ENCODE results near the gene MYH14.
"Not testable (repeated sequence)": the region's sequence is repeated elsewhere in the genome, so short reads cannot be mapped to it uniquely, and the experiment has no call there.

MYH14 gene

DNA sequence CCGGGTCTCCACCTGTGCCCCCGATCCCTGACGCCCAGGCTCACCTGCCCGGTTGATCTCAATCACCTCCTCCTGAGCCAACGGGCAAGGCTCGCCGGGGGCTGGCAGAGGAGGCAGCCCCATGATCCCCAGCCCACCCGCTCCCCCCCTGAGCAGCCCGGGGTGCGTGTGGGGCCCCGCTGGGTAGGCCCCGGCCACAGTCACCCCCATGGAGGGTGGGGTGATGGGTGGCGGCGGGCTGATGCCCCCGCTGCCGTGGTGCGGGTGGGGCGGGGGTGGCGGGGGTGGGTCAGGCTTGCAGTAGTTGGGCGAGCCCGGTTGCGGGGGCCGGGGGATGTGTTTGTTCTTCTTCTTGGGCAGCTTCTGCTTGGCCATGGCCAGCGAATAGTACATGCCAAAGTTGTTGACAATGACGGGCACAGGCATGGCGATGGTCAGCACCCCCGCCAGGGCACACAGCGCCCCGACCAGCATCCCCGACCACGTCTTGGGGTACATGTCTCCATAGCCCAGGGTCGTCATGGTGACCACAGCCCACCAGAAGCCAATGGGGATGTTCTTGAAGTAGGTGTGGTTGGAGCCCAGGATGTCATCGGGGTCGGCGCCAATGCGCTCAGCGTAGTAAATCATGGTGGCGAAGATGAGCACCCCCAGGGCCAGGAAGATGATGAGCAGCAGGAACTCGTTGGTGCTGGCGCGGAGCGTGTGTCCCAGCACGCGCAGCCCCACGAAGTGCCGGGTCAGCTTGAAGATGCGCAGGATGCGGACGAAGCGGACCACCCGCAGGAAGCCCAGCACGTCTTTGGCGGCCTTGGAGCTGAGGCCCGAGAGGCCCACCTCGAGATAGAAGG is 119.7 kb downstream of the MYH14 start:
- DNase-seq = no peak

DNA sequence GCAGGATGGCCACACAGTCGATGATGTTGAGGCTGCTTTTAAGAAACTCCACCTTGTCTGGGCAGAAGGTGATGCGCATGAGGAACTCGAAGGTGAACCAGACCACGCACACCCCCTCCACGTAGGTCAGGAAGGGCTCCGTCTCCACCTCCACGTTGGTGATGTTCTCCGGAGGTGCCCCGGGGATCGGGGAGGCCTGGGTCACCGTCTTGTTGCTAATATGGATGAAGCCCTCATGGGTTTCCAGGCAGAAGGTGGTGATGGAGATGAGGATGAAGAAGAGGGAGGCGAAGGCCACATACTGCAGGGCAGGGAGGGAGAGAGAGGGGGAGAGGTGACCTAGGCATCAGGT is 120.3 kb downstream of the MYH14 start:
- DNase-seq = no peak

DNA sequence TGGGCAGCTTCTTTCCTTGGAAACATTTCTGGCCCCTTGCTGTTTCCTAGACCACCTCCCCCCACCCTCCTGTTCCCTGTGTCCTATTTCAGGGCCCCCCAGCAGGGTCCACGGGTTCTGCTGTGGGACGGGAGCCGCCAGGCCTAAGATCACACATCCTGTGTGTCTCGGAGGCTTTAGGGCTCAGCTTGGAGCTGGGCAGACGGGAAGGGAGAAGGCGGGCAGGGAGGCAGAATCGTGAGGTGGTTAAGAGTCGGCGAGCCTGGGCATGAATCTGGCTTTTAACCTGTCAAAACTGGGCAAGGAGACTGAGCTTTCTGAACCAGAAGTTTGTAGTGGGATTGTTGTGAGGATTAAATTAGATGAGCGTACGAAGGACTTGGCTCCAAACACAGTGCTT is 120.9 kb downstream of the MYH14 start:
- no peak for DNase-seq

DNA sequence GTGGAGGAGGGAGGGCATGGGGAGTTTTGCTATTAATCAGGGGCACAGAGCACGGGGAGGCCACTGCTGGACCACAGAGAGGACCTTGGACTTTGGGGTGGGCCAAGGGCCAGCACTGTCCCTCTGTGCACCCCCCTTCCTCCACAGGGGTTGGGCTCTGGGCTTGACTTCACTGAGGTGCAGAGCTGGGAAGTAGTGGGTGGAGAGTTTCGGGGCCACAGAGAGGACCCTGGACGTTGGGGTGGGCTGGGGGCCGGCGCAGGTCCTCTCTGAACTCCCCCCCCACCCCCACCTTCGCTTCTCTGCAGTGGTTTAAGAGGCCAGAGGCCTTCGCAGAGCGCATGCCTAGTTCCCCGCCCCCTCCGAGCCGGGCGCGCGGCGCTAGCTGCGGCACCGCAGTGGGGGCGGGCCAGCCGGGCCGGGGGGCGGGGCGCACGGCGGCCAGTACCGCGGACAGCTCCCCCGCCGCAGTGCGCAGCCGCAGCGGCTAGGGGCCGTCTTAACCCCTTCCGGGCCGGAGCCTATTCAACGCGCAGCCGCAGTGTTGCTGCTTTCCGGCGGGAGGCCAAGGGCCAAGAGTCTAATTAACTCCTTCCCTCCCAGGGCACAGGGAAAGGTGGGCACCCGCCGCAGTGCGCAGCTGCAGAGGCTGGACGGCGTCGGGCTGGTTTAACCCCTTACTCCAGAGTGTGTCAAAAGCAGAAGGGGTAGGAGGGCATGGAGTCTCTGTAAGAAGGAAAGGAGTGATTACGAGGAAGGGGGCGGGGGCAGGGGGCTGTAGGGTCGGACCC is 122.1 kb downstream of the MYH14 start:
- peak; percentile 64 to 74 for DNase-seq

DNA sequence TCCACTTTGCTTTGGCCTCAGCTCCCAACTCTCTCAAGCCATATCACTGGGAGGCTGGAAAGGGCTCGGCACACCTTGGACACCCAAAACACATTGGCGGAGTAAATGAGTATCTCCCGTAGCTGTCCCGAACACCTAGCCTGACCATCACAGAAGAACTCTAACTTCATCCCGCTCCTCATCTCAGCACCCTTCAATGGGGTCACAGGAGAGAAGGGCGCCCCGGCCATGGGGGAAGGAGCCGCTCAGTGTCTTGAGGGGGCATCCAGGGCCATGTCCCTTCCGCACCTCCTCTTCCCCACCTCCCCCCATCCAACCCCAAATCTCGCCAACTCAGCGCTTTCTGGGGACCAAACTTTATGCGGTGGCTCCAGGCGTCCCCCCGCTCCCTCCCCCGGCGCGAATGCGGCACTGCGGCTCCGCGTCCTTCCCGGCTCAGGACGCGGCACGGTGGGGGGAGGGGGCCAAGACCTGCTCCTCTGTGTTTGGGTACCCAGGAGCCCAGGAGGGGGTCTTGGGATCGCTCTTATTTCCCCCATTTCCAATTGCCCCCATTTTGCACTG is 122.8 kb downstream of the MYH14 start:
- DNase-seq = no peak

DNA sequence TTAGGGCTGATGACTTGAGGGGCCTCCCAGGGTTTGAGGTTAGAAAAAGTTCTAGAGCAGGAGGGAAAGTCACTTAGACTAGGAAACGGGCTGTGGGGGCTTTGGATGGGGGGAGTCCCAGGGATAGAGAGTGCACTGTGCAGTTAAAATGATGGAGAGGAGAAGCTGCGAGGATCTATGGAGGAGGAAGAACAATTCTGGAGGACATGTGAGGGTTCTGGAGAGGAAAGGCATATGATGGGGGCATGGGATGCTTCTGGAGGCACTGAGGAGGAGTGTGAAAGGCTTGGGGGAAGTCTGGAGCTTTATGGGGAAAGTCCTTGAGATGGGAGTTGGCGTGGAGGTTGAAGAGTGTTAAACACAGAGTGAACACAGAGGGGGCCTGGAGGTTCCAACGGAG is 123.6 kb downstream of the MYH14 start:
- DNase-seq = no peak

DNA sequence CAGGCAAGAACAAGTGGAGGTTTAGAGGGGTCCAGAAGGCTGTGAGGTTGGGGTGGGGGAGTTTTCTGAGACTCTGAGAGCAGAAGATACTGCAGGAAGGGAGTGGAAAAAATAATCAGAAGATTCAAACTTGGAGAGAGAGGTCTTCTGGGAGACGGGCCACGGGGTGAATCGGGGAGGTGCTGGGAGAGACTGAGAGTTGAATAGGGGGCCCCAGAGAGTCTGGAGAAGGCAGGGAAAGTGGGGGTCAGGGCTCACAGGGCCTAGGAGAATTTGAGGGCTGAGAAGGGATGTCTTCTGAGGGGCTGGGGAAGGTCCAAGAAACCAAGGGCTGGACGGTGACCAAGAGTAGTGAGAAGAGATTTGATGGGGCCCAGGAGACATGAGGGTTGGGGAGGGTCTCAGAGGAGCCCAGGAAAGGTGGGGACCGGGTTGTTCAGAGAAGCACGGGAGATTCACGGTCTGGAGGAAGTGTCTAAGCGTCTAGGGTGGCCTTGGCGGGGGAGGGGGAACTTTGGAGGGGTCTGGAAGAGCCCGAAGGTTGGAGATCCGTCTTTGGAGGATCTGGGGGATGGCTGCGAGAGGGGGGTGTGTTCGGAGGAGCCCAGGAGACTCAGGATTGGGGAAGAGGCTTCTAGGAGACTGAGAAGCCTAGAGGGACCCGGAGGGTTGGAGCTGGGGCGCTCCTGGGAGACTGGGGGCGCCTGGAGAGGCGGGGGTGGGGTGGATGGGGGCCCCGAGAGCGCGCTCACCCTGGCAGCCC is 124.2 kb downstream of the MYH14 start:
- no peak for DNase-seq

DNA sequence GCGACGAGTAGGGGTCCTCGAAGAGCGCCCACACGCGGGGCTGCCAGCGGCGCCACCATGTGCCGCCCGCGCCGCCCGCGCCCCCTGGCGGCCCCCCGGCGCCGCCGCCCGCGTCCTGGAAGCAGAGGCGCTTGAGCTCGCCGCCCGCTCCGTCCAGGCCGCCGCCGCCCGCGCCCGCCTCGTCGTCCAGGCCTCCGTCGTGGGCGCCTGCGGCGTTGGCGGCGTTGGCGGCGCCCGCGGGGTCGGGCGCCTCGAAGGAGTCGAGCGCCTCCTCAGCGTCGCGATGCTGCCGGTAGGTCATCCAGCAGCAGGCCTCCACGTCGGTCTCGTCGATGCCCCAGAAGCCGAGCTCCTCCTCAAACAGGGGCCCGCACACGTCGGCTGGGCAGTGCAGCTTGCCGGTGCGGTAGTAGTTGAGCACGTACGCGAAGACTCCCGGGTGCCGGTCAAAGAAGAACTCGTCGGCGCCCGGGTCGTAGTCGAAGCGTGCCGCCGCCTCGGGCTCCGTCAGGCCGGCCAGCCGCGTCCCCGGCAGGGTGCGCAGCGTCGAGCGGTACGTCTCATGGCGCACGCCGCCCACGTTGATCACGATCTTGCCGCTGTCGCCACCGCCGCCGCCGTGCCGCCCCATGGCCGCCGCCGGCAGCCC is 124.9 kb downstream of the MYH14 start:
- peak in 1 of 2 experiments; percentile 24 for DNase-seq

DNA sequence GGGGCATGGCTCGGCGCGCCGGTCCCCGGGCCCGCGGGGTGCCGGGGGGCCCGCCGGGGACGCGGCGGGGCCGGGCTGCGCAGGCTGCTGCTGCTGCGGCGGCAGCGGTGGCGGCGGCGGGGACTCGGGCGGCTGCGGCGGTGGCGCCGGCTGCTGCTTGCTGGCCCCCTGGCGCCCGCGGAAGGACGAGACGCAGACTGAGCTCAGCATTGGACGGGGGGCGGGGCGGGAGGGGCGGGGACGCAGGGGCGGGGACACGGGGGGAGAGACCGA is 125.4 kb downstream of the MYH14 start:
- no peak for DNase-seq

DNA sequence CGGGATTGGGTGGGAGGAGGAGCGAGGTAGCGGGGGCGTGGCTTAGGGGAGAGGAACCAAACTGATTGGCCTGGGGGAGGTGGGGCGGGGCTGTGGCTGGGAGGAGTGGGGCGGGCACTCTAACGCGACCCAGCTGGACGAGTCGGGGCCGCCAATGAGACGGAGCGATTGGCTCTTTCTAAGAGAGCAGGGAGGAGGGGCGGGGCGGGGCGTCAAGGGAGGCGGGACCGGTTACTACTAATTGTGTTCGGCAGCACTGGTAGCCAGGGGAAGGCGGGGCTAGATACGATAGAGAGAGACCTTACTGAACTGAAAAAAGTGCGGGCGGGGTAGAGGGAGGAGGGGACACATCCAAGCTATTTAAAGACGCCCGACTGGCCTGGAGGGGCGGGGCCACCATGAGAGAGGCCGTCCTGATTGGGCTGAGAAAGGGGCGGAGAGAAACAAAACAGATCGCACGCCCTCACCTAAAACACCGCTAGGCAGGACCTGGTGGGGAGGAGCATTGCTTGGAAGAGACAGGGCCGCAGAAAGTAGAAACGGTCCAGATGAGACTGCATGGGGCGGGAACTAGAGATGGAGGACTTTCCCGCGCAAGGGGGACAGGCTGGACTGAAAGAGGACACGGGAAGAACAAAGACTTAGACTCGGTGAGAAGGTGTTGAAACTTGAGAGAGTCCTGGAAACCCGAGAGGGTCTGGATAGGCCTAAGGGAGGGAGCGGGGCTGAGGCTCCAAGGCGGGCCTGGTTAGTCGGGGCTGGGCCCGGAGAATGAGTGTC is 125.9 kb downstream of the MYH14 start, which contains the start of gene KCNC3:
KCNC3 (minus strand) TSS at position 232 of the 780 bp plus-strand sequence. CDS start 295 bp downstream, outside the sequence.
- peak; percentile 70 to 84 for DNase-seq

DNA sequence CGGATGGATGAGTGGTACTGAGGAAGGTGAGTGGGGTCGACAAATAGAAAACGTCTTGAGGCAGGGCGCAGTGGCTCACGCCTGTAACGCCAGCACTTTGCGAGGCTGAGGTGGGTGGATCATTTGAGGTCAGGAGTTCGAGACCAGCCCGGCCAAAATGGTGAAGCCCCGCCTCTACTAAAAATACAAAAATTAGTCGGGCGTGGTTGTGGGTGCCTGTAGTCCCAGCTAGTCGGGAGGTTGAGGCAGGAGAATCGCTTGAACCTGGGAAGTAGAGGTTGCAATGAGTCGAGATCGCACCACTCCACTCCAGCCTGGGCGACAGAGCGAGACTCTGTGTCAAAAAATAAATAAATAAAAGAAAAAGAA is 126.5 kb downstream of the MYH14 start:
- not testable (repeated sequence) for DNase-seq

DNA sequence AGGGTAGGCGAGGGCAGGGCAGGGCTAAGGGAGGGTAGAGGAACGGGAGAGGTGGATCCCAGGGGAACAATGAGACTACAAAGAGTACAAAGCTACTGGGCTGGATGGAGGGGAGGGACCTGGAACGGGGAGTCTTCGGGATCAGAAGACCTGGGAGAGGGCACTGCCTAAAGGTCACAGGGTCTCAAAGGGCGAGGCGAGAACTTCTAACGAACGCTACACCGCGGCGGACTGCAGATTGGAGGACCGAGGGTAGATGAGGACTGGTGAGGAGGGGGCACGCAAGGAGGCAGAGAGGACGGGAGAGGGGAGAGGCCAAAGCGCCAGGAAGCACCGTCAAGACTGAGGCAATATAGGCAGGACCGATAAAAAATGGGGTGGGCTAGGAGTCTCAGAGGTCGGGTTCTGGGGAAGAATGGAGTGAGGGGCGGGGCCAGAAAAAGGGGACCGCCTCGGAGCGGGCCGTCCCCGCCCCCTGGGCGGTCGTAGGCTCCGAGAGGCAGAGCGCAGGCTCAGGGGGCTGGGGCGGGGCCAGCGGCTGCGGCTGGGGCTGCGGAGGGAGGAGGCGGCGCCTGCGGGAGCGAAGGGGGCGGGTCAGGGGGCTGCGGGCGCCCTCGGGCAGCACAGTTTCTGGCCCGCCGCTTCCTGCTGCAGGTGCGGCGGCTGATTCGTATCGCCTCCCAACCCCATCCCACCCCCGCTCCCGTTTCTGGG is 127.1 kb downstream of the MYH14 start:
- peak in 1 of 2 experiments; percentile 27 for DNase-seq

DNA sequence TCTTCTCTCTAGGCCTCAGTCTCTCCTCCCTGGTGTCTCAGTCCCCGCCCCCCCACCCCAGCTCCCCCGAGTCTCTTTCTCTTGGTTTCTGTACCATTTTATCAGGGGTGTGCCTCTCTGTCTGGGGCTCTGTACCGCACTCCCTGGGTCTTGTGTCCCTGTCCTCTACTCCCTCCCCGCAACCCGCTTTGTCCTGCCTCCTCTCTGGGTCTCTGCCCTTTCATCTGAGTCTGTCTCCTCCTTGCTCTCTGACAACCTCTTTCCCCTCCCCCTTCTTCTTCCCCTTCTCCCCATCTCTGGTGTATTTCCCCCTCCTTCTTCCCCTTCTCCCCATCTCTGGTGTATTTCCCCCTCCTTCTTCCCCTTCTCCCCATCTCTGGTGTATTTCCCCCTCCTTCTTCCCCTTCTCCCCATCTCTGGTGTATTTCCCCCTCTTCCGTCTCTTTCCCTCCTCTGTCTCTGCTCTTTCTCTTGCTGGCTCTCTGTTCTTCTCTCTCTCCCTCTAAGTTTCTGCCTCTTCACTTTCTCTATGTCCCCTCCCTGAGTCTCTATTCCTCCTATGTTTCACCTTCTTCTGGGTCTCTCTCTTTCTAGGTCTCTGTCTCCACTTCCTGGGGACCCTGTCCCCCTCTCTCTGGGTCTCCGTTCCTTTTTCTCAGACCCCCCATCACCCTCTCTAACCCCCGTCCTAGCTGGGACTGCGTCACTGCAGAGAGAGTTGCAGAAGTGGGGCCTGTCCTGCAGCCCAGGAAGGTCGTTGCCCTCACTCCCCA is 128.0 kb downstream of the MYH14 start:
- no peak for DNase-seq

DNA sequence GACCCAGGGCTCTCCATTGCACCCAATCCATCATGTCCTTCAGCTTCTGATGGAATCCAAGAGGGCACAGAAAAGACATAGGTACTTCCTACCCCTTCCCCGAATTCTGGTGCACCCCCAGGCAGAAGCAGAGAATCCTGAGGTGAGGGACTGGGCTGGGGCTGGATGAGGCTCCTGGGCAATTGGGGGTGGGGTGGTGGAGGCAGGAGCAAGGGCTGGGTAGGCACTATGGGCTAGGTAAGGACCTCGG is 128.5 kb downstream of the MYH14 start:
- no peak for DNase-seq

DNA sequence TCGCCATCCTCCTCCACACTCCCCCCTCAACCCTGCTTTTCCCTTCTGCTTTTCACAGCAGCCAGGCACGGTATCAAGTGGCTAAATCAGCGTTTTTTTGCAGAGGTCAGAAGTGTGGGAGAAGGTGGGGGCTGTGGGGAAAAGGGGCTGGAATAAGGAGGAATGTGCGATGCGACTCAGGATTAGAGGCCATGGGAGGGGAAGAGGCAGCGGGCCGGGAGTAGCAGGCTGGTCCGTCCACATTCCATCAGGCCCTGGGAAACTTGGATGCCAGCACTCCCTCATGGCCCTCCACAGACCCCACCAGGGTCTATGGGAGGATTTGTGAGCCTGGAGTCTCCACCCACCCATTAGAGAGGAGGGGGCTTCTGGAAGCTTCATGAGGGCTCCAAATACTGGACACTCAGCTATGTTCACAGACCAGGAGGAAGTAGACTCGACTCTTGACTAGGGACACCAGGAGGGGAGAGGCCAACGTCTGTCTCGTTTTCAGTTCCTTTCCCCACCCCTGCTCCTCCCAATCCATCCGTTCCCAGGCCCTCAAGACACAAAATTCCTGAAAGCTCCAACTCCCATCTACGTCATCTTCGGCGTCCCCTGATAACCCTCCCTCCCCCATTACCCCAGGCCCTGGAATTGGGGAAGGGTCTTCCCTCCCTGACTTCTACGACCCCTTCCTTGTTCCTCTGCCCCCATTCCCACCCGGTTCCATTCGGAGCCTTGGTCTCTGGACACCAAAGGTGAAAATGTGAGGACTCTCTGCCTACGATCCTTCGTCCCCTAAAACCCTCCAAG is 129.0 kb downstream of the MYH14 start:
- no peak for DNase-seq

DNA sequence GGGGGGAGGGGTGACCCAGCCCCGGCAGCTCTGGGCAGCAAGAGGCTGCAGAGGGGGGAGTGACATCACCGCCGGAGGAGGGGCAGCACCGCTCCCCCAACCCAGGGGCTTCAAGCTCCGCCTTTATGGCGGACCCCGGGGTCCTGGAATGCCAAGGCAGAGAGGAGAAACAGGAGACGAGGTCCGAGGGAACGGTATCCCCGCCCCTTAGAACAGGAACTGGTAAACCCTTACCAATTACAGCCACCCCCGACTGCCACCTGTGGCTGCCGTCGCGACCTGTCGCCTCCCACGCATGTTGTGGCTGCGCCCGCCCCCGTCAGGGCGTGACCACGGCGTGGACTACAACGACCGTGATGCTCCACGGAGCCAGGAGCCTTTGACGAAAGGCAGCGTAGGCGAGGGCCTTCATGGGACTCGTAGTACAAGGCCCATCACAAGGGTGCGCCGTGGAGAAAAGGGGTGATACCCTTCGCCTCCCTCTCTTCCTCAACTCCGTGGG is 129.9 kb downstream of the MYH14 start:
- DNase-seq = peak in 1 of 2 experiments; percentile 64

DNA sequence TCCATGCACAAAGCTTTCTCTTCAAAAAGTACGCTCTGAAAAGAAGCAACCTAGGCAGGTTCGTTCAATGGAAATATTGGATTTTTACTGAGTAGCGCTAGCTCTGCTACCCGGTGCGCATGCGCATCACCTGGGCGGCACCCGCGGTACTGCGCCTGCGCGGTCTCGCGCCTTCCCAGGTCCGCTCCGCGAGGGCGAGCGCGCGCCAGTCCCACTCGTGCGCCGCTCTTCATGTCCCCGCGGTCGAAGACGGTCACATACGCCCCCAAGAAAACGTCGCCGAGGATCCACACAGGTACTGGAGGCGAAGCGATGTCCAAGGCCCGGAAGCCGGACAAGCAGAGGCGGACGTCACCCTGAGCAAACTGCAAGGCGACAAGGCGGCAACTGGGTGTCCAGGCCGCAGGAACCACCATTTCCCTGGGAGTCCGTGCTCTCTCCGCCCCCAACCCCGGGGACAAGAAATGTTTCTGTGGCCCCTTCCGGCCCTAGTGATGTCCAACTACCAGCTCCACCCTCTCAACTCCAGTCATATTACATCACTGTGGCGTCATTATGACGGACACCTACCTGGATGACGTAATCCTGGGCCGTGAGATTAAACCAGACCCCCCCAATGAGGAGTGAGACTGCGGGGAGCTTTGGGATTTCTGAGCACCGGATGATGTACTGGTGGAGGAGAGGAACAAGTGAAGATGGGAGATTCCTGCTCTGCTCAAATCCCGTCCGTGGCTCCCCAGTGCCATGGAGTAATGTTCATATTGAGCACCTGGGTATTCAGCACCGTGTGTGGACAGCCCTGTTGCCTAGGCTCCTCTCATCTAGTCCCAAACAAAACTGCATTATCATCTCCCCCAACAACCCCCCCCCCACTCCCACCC is 130.6 kb downstream of the MYH14 start:
- peak in 1 of 2 experiments; percentile 64 for DNase-seq

DNA sequence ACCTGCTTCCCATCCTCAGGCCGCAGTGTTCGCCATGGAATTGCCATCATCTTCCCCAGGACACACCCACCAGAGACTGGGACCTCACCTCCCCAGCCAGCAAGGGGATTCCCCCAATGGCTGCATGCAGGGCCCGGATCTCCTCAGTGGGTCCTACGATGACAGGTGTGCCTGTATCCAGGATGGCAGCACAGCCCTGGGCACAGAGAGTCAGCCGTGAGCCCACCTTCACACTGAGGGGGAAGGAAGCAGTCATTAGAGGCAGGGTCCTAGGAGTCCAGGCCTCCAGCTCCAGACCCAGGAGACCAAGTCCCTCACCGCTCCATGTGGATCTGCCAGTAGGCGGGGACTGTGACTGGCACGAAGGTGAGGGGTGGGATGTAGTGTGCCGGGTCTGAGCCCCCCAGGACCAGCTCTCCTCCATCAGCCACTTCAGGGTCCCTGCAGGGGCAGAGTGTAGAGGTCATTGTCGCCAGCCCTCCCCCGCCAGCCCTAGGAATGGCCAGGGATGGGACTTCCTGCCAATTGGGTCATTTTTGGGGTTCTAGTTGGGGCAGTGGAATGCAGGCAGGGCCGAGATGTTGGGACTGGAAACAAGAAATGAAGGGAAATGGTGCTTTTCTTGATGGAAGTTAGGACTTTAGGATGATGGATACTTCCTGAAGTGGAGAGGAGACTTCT is 131.5 kb downstream of the MYH14 start:
- no peak for DNase-seq
